HFF-Myc (cell line): Measurements from ENCODE around the gene KRT4.

Experiments
- DNase-seq: peaks from one replicate; pipeline ENCODE4 v3.0.0-alpha.2; 2011; ENCODE audit warnings: low read depth; ENCODE audit errors: extremely low read depth
- H3K4me3 ChIP-seq: replicated peaks from 2 replicates; pipeline ENCODE4 v1.5.1; 2011; ENCODE audit warnings: low read depth, mild to moderate bottlenecking, control low read depth, low read length
- TF ChIP-seq, protein P1 (sequence below): IDR thresholded peaks from 2 replicates; pipeline ENCODE4 v1.5.1; 2012; ENCODE audit warnings: mild to moderate bottlenecking, low read depth, low read length, control low read depth; ENCODE audit errors: missing control alignments

Gene KRT4

DNA sequence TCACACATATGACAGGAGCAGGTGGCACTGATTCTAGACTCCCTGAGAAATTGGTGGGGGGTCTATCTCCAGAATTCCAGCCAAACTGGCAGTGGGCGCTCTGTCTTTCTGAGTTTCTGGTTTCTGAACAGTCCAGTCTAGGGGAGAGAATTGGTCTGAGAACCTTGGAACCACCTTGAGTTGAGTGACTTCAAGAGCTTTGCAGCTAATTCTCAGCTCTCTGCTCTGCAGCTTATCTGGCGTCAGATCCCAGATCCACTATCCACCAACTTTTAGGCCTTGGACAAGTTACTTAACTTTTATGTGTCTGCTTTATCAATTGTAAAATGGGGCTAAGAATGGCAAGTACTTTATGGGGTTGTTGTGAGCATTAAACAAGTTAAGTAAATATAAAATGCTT, 35.1 kb downstream of the KRT4 start:
- DNase-seq: no peak
- H3K4me3 ChIP-seq: no peak overlapping the region
- TF ChIP-seq, protein P1, sequence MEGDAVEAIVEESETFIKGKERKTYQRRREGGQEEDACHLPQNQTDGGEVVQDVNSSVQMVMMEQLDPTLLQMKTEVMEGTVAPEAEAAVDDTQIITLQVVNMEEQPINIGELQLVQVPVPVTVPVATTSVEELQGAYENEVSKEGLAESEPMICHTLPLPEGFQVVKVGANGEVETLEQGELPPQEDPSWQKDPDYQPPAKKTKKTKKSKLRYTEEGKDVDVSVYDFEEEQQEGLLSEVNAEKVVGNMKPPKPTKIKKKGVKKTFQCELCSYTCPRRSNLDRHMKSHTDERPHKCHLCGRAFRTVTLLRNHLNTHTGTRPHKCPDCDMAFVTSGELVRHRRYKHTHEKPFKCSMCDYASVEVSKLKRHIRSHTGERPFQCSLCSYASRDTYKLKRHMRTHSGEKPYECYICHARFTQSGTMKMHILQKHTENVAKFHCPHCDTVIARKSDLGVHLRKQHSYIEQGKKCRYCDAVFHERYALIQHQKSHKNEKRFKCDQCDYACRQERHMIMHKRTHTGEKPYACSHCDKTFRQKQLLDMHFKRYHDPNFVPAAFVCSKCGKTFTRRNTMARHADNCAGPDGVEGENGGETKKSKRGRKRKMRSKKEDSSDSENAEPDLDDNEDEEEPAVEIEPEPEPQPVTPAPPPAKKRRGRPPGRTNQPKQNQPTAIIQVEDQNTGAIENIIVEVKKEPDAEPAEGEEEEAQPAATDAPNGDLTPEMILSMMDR: no peak

DNA sequence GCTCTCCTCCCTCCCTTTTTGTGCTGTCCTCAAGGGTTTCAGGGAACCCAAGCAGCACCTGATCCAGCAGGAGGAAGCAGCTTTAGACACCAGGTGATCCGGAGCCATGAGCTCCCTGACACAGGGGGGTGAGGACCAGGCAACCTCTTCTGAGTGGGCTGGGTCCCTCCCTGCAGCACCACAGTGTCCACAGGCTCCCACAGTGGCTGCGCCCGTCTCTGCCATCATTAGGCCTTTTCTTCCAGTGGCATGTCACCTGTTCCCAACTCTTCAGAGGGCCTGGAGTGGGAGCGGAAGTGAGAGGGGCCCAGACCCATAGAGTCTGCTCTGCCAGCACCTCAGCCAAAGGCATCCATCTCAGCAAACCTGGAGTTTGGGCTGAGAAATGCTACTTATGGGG, 36.4 kb downstream of the KRT4 start:
- no peak overlapping the region for H3K4me3 ChIP-seq
- TF ChIP-seq, protein P1: no peak
- no peak for DNase-seq

DNA sequence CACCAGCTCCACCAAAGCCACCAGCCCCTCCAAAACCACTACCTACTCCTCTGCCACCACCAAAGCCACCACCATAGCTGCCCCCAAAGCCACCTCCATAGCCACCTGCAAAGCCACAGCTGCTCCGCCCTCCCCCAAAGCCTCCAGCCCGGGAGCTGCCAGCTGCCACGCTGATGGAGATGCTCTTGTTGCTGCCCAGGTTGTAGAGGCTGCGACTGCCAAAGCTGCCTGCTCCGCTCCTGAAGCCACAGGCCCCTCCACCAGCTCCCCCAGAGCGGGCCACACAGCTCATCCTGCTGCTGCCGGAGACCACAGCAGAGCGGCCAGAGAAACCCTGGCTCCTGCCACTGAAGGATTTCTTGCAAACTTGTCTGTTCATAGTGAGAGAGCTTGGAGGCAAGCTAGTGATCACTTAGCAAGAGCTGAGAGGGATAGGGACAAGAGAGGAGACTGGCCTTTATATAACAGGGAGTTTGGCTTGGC, 37.0 kb downstream of the KRT4 start, which contains the start of gene KRT76:
TSS of gene KRT76 (minus strand) at position 433 of the 483 bp plus-strand sequence. CDS start at position 379, 54 bp downstream.
- DNase-seq: no peak
- TF ChIP-seq, protein P1: no peak
- no peak within 1 kb of the TSS for H3K4me3 ChIP-seq

DNA sequence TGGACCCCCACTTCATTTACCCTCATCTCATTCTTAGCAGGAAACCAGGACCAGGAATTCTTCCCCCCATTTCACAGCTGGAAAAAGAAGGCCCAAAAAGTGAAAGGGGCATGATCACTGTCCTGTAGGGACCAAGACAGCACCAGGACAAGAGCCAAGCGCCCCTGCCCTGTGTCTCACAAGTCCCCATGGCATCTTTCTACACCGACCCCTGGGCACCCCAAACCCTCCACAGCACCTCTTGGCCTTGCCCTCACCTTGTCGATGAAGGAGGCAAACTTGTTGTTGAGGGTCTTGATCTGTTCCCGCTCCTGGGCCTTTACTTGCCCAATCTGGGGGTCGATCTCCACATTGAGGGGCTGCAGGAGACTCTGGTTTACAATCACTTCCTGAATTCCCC, 37.5 kb downstream of the KRT4 start:
- TF ChIP-seq, protein P1: no peak
- H3K4me3 ChIP-seq: no peak overlapping the region
- no peak for DNase-seq

DNA sequence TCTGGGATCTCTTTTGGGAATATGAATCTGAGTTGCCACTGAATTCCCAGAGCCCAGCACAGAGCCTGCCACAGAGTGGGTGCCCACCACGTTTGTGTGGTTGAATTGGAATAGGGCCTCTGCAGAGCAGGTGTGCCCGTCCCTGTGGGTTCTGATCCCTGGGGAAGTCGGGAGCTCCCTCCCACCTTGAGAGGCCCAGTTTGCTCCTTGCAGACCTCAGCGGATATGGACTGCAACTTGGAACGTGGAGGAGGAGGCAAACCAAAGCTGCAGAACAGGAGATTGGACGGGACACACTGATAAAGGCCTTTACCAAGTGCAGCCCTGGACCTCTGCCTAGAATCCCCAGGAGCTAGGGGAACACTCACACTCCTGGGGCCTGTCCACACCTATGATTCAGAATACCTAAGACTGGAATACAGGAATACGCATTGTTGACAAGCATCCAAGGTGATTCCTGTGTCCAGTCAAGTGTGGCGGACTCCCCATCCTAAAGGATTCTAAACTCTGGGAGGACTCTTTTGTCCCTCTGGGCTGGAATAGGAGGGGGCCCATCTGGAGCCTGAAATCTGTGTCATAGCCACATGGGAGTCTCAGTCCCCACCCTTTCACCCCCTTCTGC, 39.2 kb downstream of the KRT4 start:
- no peak overlapping the region for H3K4me3 ChIP-seq
- TF ChIP-seq, protein P1: no peak
- no peak for DNase-seq

DNA sequence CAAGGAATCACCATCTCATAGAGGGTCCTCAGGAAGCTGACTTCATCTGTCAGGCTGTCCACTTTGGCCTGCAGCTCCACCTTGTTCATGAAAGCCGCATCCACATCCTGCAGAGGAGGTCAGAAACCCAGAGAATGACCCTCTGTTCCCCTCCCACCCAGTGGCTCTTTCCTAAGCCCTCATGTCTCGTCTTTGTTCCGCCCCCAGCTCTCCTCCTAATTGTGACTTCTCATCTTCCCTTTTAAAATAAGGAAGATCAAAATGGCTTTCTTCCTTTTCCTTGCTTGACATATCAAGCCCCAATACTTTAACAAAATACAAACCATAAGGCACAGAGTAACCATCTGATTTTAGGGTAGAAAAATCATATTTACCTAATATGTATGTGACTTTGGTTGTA, 41.1 kb downstream of the KRT4 start:
- DNase-seq: no peak
- TF ChIP-seq, protein P1: no peak

DNA sequence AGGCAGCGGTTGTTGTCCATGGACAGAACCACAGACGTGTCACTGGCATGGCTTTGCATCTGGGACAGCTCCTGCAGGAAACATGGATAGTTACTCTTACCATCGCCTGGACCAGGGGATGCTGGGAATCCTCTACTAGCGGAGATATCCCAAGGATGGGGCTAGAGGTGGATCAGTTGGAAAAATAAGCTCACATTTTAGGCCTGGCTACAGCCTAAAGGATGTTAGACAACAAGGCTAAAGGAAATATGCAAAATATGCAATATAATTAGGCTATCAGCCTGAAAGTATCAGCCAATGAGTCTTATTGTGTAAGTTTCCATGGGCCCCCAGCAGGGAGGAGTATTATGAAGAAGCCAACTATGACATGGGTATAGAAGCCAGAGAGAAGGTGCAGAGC, 41.7 kb downstream of the KRT4 start:
- TF ChIP-seq, protein P1: no peak
- DNase-seq: no peak
- no peak overlapping the region for H3K4me3 ChIP-seq

More for the DNA sequence above, 41.1 kb downstream of the KRT4 start:
- no peak overlapping the region for H3K4me3 ChIP-seq
